H1 (cell line): ENCODE results near the gene TDO2. TPM values are rescaled to one million over a fixed set of nuclear protein-coding genes. Genes with fewer than 3 reads are reported as not detected.

Source experiments
- CTCF ChIA-PET: fragments of 300-600 bp; sonication (Branson Sonifier 250); formaldehyde crosslinking; loops from one replicate; lab custom pipeline; 2021; ENCODE audit not compliant: partially characterized antibody; lab: Charles Lee
- POLR2A ChIA-PET: fragments of 300-600 bp; sonication (Branson Sonifier 250); formaldehyde crosslinking; loops from one replicate; lab custom pipeline; 2021; ENCODE audit warnings: inconsistent platforms; ENCODE audit not compliant: partially characterized antibody; lab: Charles Lee
- DNase-seq, 2 experiments: peaks; one replicate each; pipeline versions ENCODE4 v3.0.0 to v3.0.0-alpha.2; 2010 to 2022; ENCODE audit warnings: low spot score in 2 of 2, low read depth in 1 of 2, mixed read lengths in 1 of 2
- FAIRE-seq: peaks from 2 replicates; lab custom pipeline; 2011; peaks lifted over from hg19 to GRCh38; lab: Jason Lieb, UNC
- H2AFZ ChIP-seq: 2 replicates; pipeline ENCODE4 v1.8.1; 2012; ENCODE audit warnings: low read length, inconsistent platforms
- H2AK5ac ChIP-seq: 2 replicates; pipeline ENCODE4 v1.6.1; 2013; ENCODE audit warnings: low read depth, low read length
- H2BK120ac ChIP-seq: replicated peaks from 2 replicates; pipeline ENCODE3; 2013; ENCODE audit warnings: low read depth, low read length, inconsistent platforms
- H2BK12ac ChIP-seq: 2 replicates; pipeline ENCODE4 v1.6.1; 2013; ENCODE audit warnings: low read depth, low read length
- H2BK15ac ChIP-seq: 2 replicates; pipeline ENCODE4 v1.6.1; 2013; ENCODE audit warnings: low read length
- H2BK20ac ChIP-seq: 2 replicates; pipeline ENCODE4 v1.6.1; 2013; ENCODE audit warnings: low read length
- H2BK5ac ChIP-seq: 2 replicates; pipeline ENCODE4 v1.6.1; 2013; ENCODE audit warnings: low read depth, low read length
- H3K14ac ChIP-seq: 2 replicates; pipeline ENCODE4 v1.6.1; 2013; ENCODE audit warnings: inconsistent platforms; ENCODE audit not compliant: insufficient read length
- H3K18ac ChIP-seq: 2 replicates; pipeline ENCODE4 v1.6.1; 2013; ENCODE audit warnings: low read length; ENCODE audit errors: extremely low read depth
- H3K23ac ChIP-seq: 2 replicates; pipeline ENCODE4 v1.6.1; 2013; ENCODE audit warnings: inconsistent platforms; ENCODE audit not compliant: insufficient read length
- H3K23me2 ChIP-seq: 2 replicates; pipeline ENCODE4 v1.6.1; 2013; ENCODE audit warnings: low read depth, low read length
- H3K27ac ChIP-seq: 2 replicates; pipeline ENCODE4 v1.6.1; 2011; ENCODE audit warnings: low read depth, low read length, inconsistent platforms
- H3K27me3 ChIP-seq, 4 experiments: replicated peaks in 1 of 4; 1 replicate in 1 of 4; 2 replicates in 3 of 4; pipeline versions ENCODE4 v1.6.1 to v1.8.1; 2011 to 2013; ENCODE audit warnings: low read length in 3 of 4, mild to moderate bottlenecking in 3 of 4, inconsistent platforms in 2 of 4, mixed read lengths in 2 of 4, moderate library complexity in 1 of 4; ENCODE audit not compliant: control insufficient read depth in 3 of 4, insufficient read depth in 3 of 4; ENCODE audit errors: extremely low read depth in 1 of 4
- H3K36me3 ChIP-seq, 4 experiments: 2 replicates each; pipeline versions ENCODE4 v1.6.1 to v1.8.1; 2011 to 2013; ENCODE audit warnings: mild to moderate bottlenecking in 4 of 4, low read length in 3 of 4, moderate library complexity in 2 of 4, control low read depth in 1 of 4, inconsistent platforms in 1 of 4; ENCODE audit not compliant: insufficient read depth in 4 of 4, control insufficient read depth in 2 of 4
- H3K4ac ChIP-seq: replicated peaks from 2 replicates; pipeline ENCODE3; 2013; ENCODE audit warnings: low read length, low read depth, mixed read lengths, inconsistent platforms; ENCODE audit not compliant: insufficient read length
- H3K4me1 ChIP-seq, 4 experiments: replicated peaks in 1 of 4; 1 replicate in 1 of 4; 2 replicates in 3 of 4; pipeline versions ENCODE4 v1.6.1 to v1.8.1; 2011 to 2013; ENCODE audit warnings: low read length in 3 of 4, inconsistent platforms in 2 of 4, mixed read lengths in 1 of 4; ENCODE audit not compliant: insufficient read depth in 4 of 4, control insufficient read depth in 3 of 4
- H3K4me2 ChIP-seq, 2 experiments: 2 replicates each; pipeline versions ENCODE4 v1.6.1 to v1.8.1; 2011 to 2013; ENCODE audit warnings: low read depth in 2 of 2, low read length in 2 of 2, control low read depth in 1 of 2, inconsistent platforms in 1 of 2, mild to moderate bottlenecking in 1 of 2; ENCODE audit not compliant: insufficient read depth in 1 of 2
- H3K4me3 ChIP-seq, 4 experiments: fragments of 200-600, 300-600 bp in 1 of 4; sonication (generic), shearing (Covaris generic), sonication (Bioruptor Twin) in 1 of 4; 2 replicates each; pipeline versions ENCODE4 v1.5.1 to v1.8.1; 2011 to 2016; ENCODE audit warnings: low read length in 4 of 4, low read depth in 3 of 4, control low read depth in 2 of 4, inconsistent platforms in 2 of 4, mild to moderate bottlenecking in 2 of 4, mixed read lengths in 1 of 4, moderate library complexity in 1 of 4; ENCODE audit not compliant: insufficient read depth in 2 of 4; ENCODE audit errors: extremely low read depth in 1 of 4
- H3K56ac ChIP-seq: replicated peaks from 2 replicates; pipeline ENCODE3; 2013; ENCODE audit warnings: low read depth, mild to moderate bottlenecking, mixed read lengths, low read length, inconsistent platforms; ENCODE audit not compliant: insufficient read length
- H3K79me1 ChIP-seq: 2 replicates; pipeline ENCODE4 v1.6.1; 2013; ENCODE audit warnings: low read depth, low read length, control low read depth
- H3K79me2 ChIP-seq, 2 experiments: 2 replicates each; pipeline versions ENCODE4 v1.6.1 to v1.8.1; 2012 to 2013; ENCODE audit warnings: low read length in 2 of 2, mild to moderate bottlenecking in 2 of 2, inconsistent platforms in 1 of 2; ENCODE audit not compliant: insufficient read depth in 2 of 2, control insufficient read depth in 1 of 2
- H3K9ac ChIP-seq, 4 experiments: replicated peaks in 1 of 4; 1 replicate in 1 of 4; 2 replicates in 3 of 4; pipeline versions ENCODE4 v1.6.1 to v1.8.1; 2011 to 2013; ENCODE audit warnings: low read depth in 3 of 4, low read length in 3 of 4, control low read depth in 2 of 4, mild to moderate bottlenecking in 2 of 4, moderate library complexity in 2 of 4, inconsistent platforms in 1 of 4; ENCODE audit errors: extremely low read depth in 1 of 4
- H3K9me3 ChIP-seq, 2 experiments: 2 replicates each; pipeline versions ENCODE4 v1.6.1 to v1.8.1; 2012 to 2013; ENCODE audit warnings: mild to moderate bottlenecking in 2 of 2, moderate library complexity in 2 of 2, control low read depth in 1 of 2, inconsistent platforms in 1 of 2, low read depth in 1 of 2, low read length in 1 of 2, mixed read lengths in 1 of 2; ENCODE audit not compliant: insufficient read depth in 2 of 2
- H4K20me1 ChIP-seq, 2 experiments: replicated peaks in 1 of 2; 2 replicates each; pipeline versions ENCODE3 to v1.8.1; 2011 to 2013; ENCODE audit warnings: inconsistent platforms in 2 of 2, low read length in 2 of 2, mild to moderate bottlenecking in 1 of 2; ENCODE audit not compliant: insufficient read depth in 2 of 2, control insufficient read depth in 1 of 2
- H4K5ac ChIP-seq: 2 replicates; pipeline ENCODE4 v1.6.1; 2013; ENCODE audit warnings: low read length, low read depth, mixed read lengths, inconsistent platforms; ENCODE audit not compliant: insufficient read length
- H4K8ac ChIP-seq: 2 replicates; pipeline ENCODE4 v1.8.0; 2013; ENCODE audit warnings: mild to moderate bottlenecking, moderate library complexity, low read length, inconsistent platforms; ENCODE audit not compliant: insufficient read depth; ENCODE audit errors: extremely low read depth
- H4K91ac ChIP-seq: replicated peaks from 2 replicates; pipeline ENCODE3; 2013; ENCODE audit warnings: low read length, mixed read lengths, inconsistent platforms; ENCODE audit not compliant: insufficient read length
- BCL11A ChIP-seq, 2 experiments: IDR thresholded peaks; one replicate each; pipeline ENCODE4 v1.6.1; 2011; ENCODE audit warnings: low read depth in 2 of 2, low read length in 2 of 2, mild to moderate bottlenecking in 2 of 2
- CBX8 ChIP-seq: fragments of 300-800, 300-1000 bp; sonication (generic); IDR thresholded peaks from 2 replicates; pipeline ENCODE4 v1.7.1; 2016; ENCODE audit warnings: low read depth, low read length, borderline replicate concordance
- EGR1 ChIP-seq: IDR thresholded peaks from 2 replicates; pipeline ENCODE4 v1.6.1; 2011; ENCODE audit warnings: low read depth, low read length, borderline replicate concordance
- HDAC6 ChIP-seq: IDR thresholded peaks from one replicate; pipeline ENCODE4 v1.7.1; 2012; ENCODE audit warnings: low read depth, mild to moderate bottlenecking, inconsistent platforms, low read length, moderate library complexity
- RXRA ChIP-seq: IDR thresholded peaks from 2 replicates; pipeline ENCODE4 v1.6.1; 2011; ENCODE audit warnings: low read depth, mild to moderate bottlenecking, low read length, moderate library complexity; ENCODE audit not compliant: insufficient read depth
- SP1 ChIP-seq: IDR thresholded peaks from 2 replicates; pipeline ENCODE4 v1.6.1; 2011; ENCODE audit warnings: low read depth, low read length
- SRF ChIP-seq: IDR thresholded peaks from 2 replicates; pipeline ENCODE4 v1.6.1; 2011; ENCODE audit warnings: mild to moderate bottlenecking, low read depth, low read length, moderate library complexity
- WGBS, 2 experiments: shearing (Covaris generic) in 1 of 2; methylation state at CpG; one replicate each; pipeline versions ENCODE4 v1.1.6 to v1.1.7; 2013 to 2015; ENCODE audit warnings: low lambda C conversion rate in 2 of 2, mixed read lengths in 2 of 2, inconsistent platforms in 1 of 2, low coverage in 1 of 2, missing lambda C conversion rate in 1 of 2; ENCODE audit not compliant: insufficient replicate concordance in 2 of 2, insufficient coverage in 1 of 2, insufficient read length in 1 of 2; ENCODE audit errors: extremely low coverage in 1 of 2, missing lambda C conversion rate in 1 of 2; 5-methylcytosine and 5-hydroxymethylcytosine counted together
- polyA plus RNA-seq, 7 experiments: library from polyadenylated mRNA; depleted of rRNA in 3 of 7; stranded (reverse) in 5 of 7; unstranded in 2 of 7; fragments of >200 nt in 5 of 7; fragments of 200-250 nt in 2 of 7; gene quantifications; 1 replicate in 5 of 7; 2 replicates in 1 of 7; 4 replicates in 1 of 7; pipeline versions ENCODE4 v1.2.1 to v1.2.3, GENCODE V29; 2011 to 2013; ENCODE audit warnings: missing spikeins in 2 of 7, mixed read lengths in 2 of 7
- total RNA-seq: library from RNA; stranded (reverse); fragmentation: NEBNext Ultra II Directional; extraction: Animal tissue kit (Norgen Biotek cat#: 25700); gene quantifications from 2 replicates; pipeline ENCODE4 v1.2.1, GENCODE V29; 2021
- TF ChIP-seq, protein P1 (sequence below): IDR thresholded peaks from 2 replicates; pipeline ENCODE4 v1.6.1; 2011; ENCODE audit warnings: low read depth, mild to moderate bottlenecking, low read length; ENCODE audit not compliant: insufficient read depth

Gene TDO2
- total and polyA plus RNA-seq, 2 of the 8 experiments (the other 6 are each of a cell fraction or from before 2014, with no cell fraction given): 0.03 TPM; not detected in 1

DNA sequence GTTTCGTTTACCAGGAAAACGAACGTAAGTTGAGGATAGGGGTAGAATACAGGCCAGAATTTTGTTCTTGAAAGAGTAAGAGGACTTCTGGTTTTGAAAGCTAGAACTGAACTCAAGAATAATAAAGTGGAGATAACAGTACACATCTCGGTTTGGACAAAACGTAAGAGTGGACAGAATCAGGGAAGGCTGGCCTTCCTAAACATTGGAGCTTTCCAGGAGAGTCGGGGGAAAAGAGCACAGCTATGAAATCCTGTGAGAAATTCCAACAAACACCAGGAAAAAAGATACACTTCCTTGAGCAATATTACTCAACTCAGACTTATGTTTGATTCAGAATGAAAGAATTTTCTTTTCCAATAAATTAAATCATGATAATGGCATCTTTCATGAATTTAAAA is 49.0 kb downstream of the TDO2 start:
- Histone ChIP-seq H3K18ac (no peak overlapping the region), H2BK20ac (no peak overlapping the region), H3K4me2 (no peak overlapping the region; a peak in 1 of 4 replicates), H3K79me2 (no peaks in the 10 kb centered on the region), H2AFZ (0 out of 2 replicates have a peak overlapping the region, but pooled peaks have one; percentile 29)
- DNase-seq: no peak
- no peak for TF ChIP-seq RXRA
- TF ChIP-seq CBX8: no peak
- TF ChIP-seq, protein P1, sequence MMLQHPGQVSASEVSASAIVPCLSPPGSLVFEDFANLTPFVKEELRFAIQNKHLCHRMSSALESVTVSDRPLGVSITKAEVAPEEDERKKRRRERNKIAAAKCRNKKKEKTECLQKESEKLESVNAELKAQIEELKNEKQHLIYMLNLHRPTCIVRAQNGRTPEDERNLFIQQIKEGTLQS: no peak
- TF ChIP-seq SRF: no peak
- no peak for TF ChIP-seq HDAC6
- TF ChIP-seq SP1: no peak
- no peak for TF ChIP-seq EGR1
- no peak for TF ChIP-seq BCL11A (IDR thresholded peaks at IDR 0.05; ENCODE audit: low read depth in 2 of 2, low read length in 2 of 2)
- TF ChIP-seq, all 59 proteins: peak for 0
- Histone ChIP-seq H3K27ac (no peak overlapping the region), H4K5ac (no peak overlapping the region), H3K9ac (no peak overlapping the region), H2BK12ac (no peak overlapping the region), H3K23ac (no peak overlapping the region), H3K36me3 (no peaks in the 10 kb centered on the region), H4K8ac (no peak overlapping the region), H3K9me3 (no peaks in the 10 kb centered on the region), H3K4me1 (no peaks in the 10 kb centered on the region), H3K56ac (no peak overlapping the region), H3K23me2 (peaks cover 6% of the 10 kb centered on the region; the same call in 1 of the 2 replicates), H2BK5ac (no peak overlapping the region), H2BK120ac (no peak overlapping the region), H2BK15ac (no peak overlapping the region), H2AK5ac (no peak overlapping the region), H3K4me3 (no peak overlapping the region), H3K14ac (no peak overlapping the region), H3K4ac (no peak overlapping the region), H3K27me3 (no peaks in the 10 kb centered on the region), H3K79me1 (no peaks in the 10 kb centered on the region), H4K91ac (no peak overlapping the region), H4K20me1 (no peaks in the 10 kb centered on the region)
- WGBS, 2 experiments: 89% methylated on average over 5 of the region's 6 CpGs; no CpG with 5 or more reads in 1 of the 2 experiments
- CTCF ChIA-PET: interaction anchor here (0.7 to 6.0 kb wide), 20 partner anchors 8 to 511 kb away, joined by 3 to 69 read pairs (median 4); no protein-coding TSS in a partner anchor
- POLR2A ChIA-PET: interaction anchor here (1.6 to 1.9 kb wide), 2 partner anchors 11 to 141 kb away, joined by 4 read pairs; no protein-coding TSS in a partner anchor
- FAIRE-seq: no peak
